CD14-positive monocyte (primary cell): ENCODE results near the gene KANSL1L. TPM values are rescaled to one million over a fixed set of nuclear protein-coding genes. Genes with fewer than 3 reads are reported as not detected.
A peak's percentile ranks its signal among the peaks of the same experiment; 100 is the strongest.

Experiments used
- DNase-seq, 3 donors: peaks; one replicate each; pipeline ENCODE4 v3.0.0-alpha.2; 2011 to 2022
- H2AFZ ChIP-seq: 2 replicates; pipeline ENCODE4 v1.6.0; 2012; ENCODE audit warnings: mild to moderate bottlenecking, low read depth, low read length, inconsistent platforms; ENCODE audit not compliant: insufficient read depth, poor library complexity, severe bottlenecking
- H3K27ac ChIP-seq, 2 donors: 1 replicate in 1 of 2; 2 replicates in 1 of 2; pipeline ENCODE4 v1.5.1; 2012 to 2013; ENCODE audit warnings: low read length in 2 of 2, control low read depth in 1 of 2, inconsistent platforms in 1 of 2, low read depth in 1 of 2, mild to moderate bottlenecking in 1 of 2
- H3K27me3 ChIP-seq, 2 donors: one replicate each; pipeline versions ENCODE4 v1.6.0 to v1.6.1; 2011 to 2013; ENCODE audit warnings: low read length in 2 of 2; ENCODE audit not compliant: control insufficient read depth in 2 of 2, insufficient read depth in 2 of 2
- H3K36me3 ChIP-seq, 2 donors: replicated peaks in 1 of 2; 1 replicate in 1 of 2; 2 replicates in 1 of 2; pipeline versions ENCODE4 v1.5.1 to v1.6.1; 2012 to 2013; ENCODE audit warnings: low read length in 2 of 2, control low read depth in 1 of 2, inconsistent platforms in 1 of 2, mild to moderate bottlenecking in 1 of 2; ENCODE audit not compliant: insufficient read depth in 2 of 2, control insufficient read depth in 1 of 2
- H3K4me1 ChIP-seq, 2 donors: 1 replicate in 1 of 2; 2 replicates in 1 of 2; pipeline versions ENCODE4 v1.5.1 to v1.6.1; 2012 to 2013; ENCODE audit warnings: low read length in 2 of 2, control low read depth in 1 of 2, inconsistent platforms in 1 of 2, mild to moderate bottlenecking in 1 of 2, moderate library complexity in 1 of 2; ENCODE audit not compliant: insufficient read depth in 2 of 2, control insufficient read depth in 1 of 2
- H3K4me2 ChIP-seq: replicated peaks from 2 replicates; pipeline ENCODE3; 2012; ENCODE audit warnings: low read length, moderate library complexity, mild to moderate bottlenecking; ENCODE audit not compliant: poor library complexity, severe bottlenecking; ENCODE audit errors: extremely low read depth
- H3K4me3 ChIP-seq, 3 experiments: fragments of 200-600 bp in 1 of 3; sonication (generic) in 1 of 3; replicated peaks in 1 of 3; 1 replicate in 2 of 3; 2 replicates in 1 of 3; pipeline ENCODE4 v1.5.1; 2011 to 2013; ENCODE audit warnings: low read length in 3 of 3, mild to moderate bottlenecking in 3 of 3, control low read depth in 2 of 3, low read depth in 2 of 3, inconsistent platforms in 1 of 3, moderate library complexity in 1 of 3
- H3K79me2 ChIP-seq: 2 replicates; pipeline ENCODE4 v1.6.0; 2012; ENCODE audit warnings: mild to moderate bottlenecking, control low read depth, inconsistent platforms, low read length, moderate library complexity; ENCODE audit not compliant: insufficient read depth
- H3K9ac ChIP-seq: 2 replicates; pipeline ENCODE4 v1.6.0; 2017; ENCODE audit warnings: low read length, mild to moderate bottlenecking; ENCODE audit not compliant: insufficient read depth, poor library complexity, severe bottlenecking
- H3K9me3 ChIP-seq, 2 donors: replicated peaks in 1 of 2; 1 replicate in 1 of 2; 2 replicates in 1 of 2; pipeline versions ENCODE4 v1.5.1 to v1.6.1; 2012 to 2013; ENCODE audit warnings: low read length in 2 of 2, control low read depth in 1 of 2; ENCODE audit not compliant: control insufficient read depth in 1 of 2, insufficient read depth in 1 of 2
- H4K20me1 ChIP-seq: 2 replicates; pipeline ENCODE4 v1.6.0; 2012; ENCODE audit warnings: mild to moderate bottlenecking, low read length, control low read depth, moderate library complexity; ENCODE audit not compliant: insufficient read depth
- H3K27ac Mint-ChIP-seq, 7 donors: one replicate each; pipeline ENCODE4 v1.8.0; 2020; ENCODE audit warnings: mild to moderate bottlenecking in 7 of 7, mixed read lengths in 7 of 7, moderate library complexity in 6 of 7, inconsistent platforms in 2 of 7
- H3K27me3 Mint-ChIP-seq, 3 donors: one replicate each; pipeline ENCODE4 v1.8.0; 2021 to 2022; ENCODE audit warnings: low read depth in 3 of 3, mild to moderate bottlenecking in 3 of 3, mixed read lengths in 3 of 3, moderate library complexity in 3 of 3, inconsistent platforms in 1 of 3
- H3K36me3 Mint-ChIP-seq, 2 donors: one replicate each; pipeline ENCODE4 v1.8.0; 2020; ENCODE audit warnings: mixed read lengths in 2 of 2, inconsistent platforms in 1 of 2, mild to moderate bottlenecking in 1 of 2
- H3K4me1 Mint-ChIP-seq: one replicate; pipeline ENCODE4 v1.8.0; 2020; ENCODE audit warnings: mild to moderate bottlenecking, mixed read lengths
- H3K4me3 Mint-ChIP-seq, 2 donors: one replicate each; pipeline ENCODE4 v1.8.0; 2020; ENCODE audit warnings: mild to moderate bottlenecking in 2 of 2, mixed read lengths in 2 of 2, moderate library complexity in 1 of 2
- H3K9me3 Mint-ChIP-seq, 7 donors: one replicate each; pipeline ENCODE4 v1.8.0; 2020 to 2022; ENCODE audit warnings: mixed read lengths in 7 of 7, mild to moderate bottlenecking in 6 of 7, moderate library complexity in 6 of 7, inconsistent platforms in 2 of 7
- WGBS: methylation state at CpG from one replicate; pipeline ENCODE4 v1.1.5; 2013; ENCODE audit warnings: missing lambda C conversion rate; ENCODE audit not compliant: insufficient coverage; 5-methylcytosine and 5-hydroxymethylcytosine counted together
- intact Hi-C, 2 donors: fragments of 100-400 bp; cut with micrococcal nuclease; formaldehyde crosslinking; loops; one replicate each; pipeline versions ENCODE4 v1.15.0 to v1.15.1; 2023
- polyA plus RNA-seq, 3 donors: library from polyadenylated mRNA; depleted of rRNA in 1 of 3; unstranded in 2 of 3; stranded (reverse) in 1 of 3; fragments of 300-500 nt in 2 of 3; fragments of >200 nt in 1 of 3; fragmentation: Illumina TruSeq in 2 of 3; gene quantifications; 1 replicate in 2 of 3; 2 replicates in 1 of 3; pipeline ENCODE4 v1.2.3, GENCODE V29; 2012 to 2021
- TF ChIP-seq, protein P1 (sequence below): fragments of 200-600 bp; IDR thresholded peaks from one replicate; pipeline ENCODE4 v1.8.0; 2022; ENCODE audit warnings: antibody characterized with exemption, mild to moderate bottlenecking

Gene KANSL1L
- polyA plus RNA-seq, 3 donors: 1.00 to 11.6 (median 1.3) TPM

- Histone ChIP-seq H3K27me3 (no peaks in the 10 kb centered on the region), H3K4me3 (peak overlapping the region in 2 of 3 experiments; percentile 2 to 37), H4K20me1 (no peaks in the 10 kb centered on the region), H3K9me3 (no peaks in the 10 kb centered on the region), H3K4me1 (no peaks in the 10 kb centered on the region), H3K27ac (no peak overlapping the region), H3K79me2 (no peaks in the 10 kb centered on the region), H3K36me3 (no peaks in the 10 kb centered on the region), H3K9ac (no peak overlapping the region), H2AFZ (peak overlapping the region; percentile 22), H3K4me2 (peak overlapping the region; percentile 36)
- DNase-seq: peak; percentile 17 to 57 (median 47)
- TF ChIP-seq, protein P1, sequence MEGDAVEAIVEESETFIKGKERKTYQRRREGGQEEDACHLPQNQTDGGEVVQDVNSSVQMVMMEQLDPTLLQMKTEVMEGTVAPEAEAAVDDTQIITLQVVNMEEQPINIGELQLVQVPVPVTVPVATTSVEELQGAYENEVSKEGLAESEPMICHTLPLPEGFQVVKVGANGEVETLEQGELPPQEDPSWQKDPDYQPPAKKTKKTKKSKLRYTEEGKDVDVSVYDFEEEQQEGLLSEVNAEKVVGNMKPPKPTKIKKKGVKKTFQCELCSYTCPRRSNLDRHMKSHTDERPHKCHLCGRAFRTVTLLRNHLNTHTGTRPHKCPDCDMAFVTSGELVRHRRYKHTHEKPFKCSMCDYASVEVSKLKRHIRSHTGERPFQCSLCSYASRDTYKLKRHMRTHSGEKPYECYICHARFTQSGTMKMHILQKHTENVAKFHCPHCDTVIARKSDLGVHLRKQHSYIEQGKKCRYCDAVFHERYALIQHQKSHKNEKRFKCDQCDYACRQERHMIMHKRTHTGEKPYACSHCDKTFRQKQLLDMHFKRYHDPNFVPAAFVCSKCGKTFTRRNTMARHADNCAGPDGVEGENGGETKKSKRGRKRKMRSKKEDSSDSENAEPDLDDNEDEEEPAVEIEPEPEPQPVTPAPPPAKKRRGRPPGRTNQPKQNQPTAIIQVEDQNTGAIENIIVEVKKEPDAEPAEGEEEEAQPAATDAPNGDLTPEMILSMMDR: peak; percentile 76
- Mint-ChIP-seq H3K4me1 (peaks cover 4% of the 10 kb centered on the region), H3K9me3 (no peaks in the 10 kb centered on the region), H3K27ac (no peak overlapping the region), H3K36me3 (no peaks in the 10 kb centered on the region), H3K27me3 (peaks cover 0 to 2% (median 0%) of the 10 kb centered on the region in 3 donors), H3K4me3 (peak overlapping the region in 1 of 2 donors; percentile 54)
- intact Hi-C loops: loop anchor here in 1 of 2 donors (5.0 kb wide), 1 partner anchor 218 kb away; no protein-coding TSS in a partner anchor
- no CpG with 5 or more reads among the region's 8 CpGs for WGBS
Observed at GRCh38 chr2:210195101-210195852, 24.1 kb upstream of the KANSL1L start.

DNA sequence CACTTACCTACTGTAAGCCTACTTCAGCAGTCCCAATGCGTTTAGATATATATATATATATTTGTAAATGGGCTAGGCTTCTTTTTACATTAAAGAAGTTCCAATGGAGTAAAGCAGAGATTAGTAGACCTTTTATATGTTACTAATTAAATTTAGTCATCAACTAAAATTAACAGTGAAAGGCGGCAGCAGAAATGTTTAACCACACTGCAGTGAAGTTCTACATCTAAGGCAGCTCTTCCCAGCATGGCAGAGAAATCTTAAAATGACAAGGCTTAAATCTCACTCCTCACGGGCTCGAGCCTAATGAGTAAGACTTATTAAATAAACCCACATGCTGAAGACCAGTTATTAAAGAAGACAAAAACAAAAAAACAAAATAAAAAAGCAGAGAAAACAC is 19.1 kb upstream of the KANSL1L start:
- no peaks in the 10 kb centered on the region for H3K4me1 ChIP-seq
- Mint-ChIP-seq H3K27ac (no peak overlapping the region), H3K27me3 (no peaks in the 10 kb centered on the region), H3K36me3 (no peaks in the 10 kb centered on the region), H3K4me3 (no peak overlapping the region), H3K4me1 (peaks cover 3% of the 10 kb centered on the region), H3K9me3 (peaks cover 2 to 9% (median 6%) of the 10 kb centered on the region in 7 donors)
- H3K27me3 ChIP-seq: no peaks in the 10 kb centered on the region
- no peak overlapping the region for H3K4me2 ChIP-seq
- no peaks in the 10 kb centered on the region for H3K79me2 ChIP-seq
- no peak overlapping the region for H2AFZ ChIP-seq
- no peak overlapping the region for H3K4me3 ChIP-seq
- TF ChIP-seq, protein P1: no peak
- H3K36me3 ChIP-seq: no peaks in the 10 kb centered on the region
- DNase-seq: no peak
- H3K9me3 ChIP-seq: no peaks in the 10 kb centered on the region
- H3K9ac ChIP-seq: no peak overlapping the region
- intact Hi-C loops: no loop called here
- H3K27ac ChIP-seq: no peak overlapping the region
- H4K20me1 ChIP-seq: no peaks in the 10 kb centered on the region
- no CpG with 5 or more reads among the region's 4 CpGs for WGBS
